SH-SY5Y (cell line): ENCODE measurements around the gene BDH1.

Experiments used
- GATA2 ChIP-seq: IDR thresholded peaks from 2 replicates; pipeline ENCODE4 v1.6.1; 2011; ENCODE audit warnings: mild to moderate bottlenecking, low read depth, low read length
- GATA3 ChIP-seq: IDR thresholded peaks from 2 replicates; pipeline ENCODE4 v1.6.1; 2011; ENCODE audit warnings: low read depth, mild to moderate bottlenecking, low read length, moderate library complexity

Gene BDH1

DNA sequence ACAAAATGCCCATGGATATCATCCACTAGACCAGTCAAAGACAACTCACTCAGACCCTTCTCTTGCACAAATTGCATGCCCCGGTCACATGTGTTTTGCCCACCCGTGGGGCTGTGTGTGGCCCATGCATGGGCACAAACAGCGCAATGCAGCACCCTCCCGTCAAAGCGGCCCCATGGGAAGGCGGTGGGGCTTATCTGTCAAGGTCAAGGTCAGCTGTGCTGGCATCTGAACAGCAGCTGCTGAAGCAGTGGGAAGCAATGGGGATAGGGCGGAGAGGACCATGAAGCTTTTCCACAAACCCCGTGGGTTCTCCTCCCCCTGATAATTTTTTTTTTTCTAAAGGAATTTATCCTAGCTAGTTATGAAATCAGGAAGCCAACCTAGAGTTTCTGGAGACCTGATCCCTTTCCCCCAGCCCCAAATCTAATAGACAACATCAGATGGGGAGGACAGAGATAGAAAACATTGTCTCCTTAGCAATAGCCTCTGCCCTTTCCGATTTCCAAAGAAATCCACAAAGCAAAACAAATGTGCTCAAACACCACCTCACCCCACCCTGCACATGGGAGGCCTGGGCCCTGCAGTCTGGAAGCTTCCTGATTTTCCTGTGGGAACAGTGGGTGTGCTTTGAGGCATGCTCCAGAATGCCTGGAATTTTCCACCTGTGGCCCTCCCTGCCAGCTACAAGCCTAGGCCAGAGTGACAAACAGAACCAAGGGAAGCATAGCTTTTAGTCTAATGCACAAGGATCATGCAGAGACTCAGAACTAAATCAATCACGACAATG is 84.4 kb downstream of the BDH1 start:
- TF ChIP-seq GATA3 (no peak), GATA2 (no peak)

DNA sequence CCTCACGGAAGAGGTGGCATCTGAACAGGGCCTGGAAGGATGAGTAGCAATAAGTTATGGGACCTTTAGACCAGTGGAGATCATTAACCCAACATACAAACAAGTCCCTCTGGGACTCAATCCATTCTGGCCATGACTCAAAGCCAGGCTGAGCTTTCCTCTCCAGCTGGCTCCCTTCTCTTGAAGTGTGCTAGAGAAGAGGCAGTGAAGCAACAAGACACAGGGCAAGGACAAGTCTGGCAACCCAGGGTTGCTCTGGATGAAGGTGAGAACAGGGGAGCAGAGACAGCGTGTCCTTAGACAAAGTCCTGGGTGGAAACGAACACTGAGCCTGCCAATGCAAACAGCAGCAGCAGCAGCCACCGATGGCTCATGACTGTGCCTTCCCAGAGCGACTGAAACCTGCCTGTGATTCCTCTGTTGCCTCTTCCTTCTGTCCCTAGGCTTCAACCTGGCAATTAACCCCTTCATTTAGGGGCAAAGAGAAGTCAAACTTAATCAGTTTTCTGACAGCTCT is 86.8 kb downstream of the BDH1 start:
- TF ChIP-seq GATA2: no peak

DNA sequence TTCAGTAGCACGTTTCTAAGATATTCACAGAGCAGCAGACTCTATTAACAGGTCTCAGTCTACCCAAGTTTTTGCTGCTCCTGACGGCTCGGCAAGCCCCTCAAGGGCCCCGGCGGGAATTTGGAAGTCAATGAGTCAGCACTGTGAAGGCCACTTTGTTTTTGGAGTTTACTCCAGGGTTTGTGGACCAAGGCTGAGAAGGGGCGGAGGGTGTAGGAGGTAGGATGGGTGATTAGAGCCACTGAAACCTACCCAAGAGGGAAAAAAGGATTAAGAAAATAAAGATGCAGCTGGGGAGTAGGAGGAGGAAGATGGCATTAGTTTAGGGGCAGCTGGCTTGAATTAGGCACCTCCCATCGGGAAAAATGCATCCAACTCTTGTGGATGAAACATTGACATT is 87.6 kb downstream of the BDH1 start:
- TF ChIP-seq GATA3 (no peak), GATA2 (no peak)

DNA sequence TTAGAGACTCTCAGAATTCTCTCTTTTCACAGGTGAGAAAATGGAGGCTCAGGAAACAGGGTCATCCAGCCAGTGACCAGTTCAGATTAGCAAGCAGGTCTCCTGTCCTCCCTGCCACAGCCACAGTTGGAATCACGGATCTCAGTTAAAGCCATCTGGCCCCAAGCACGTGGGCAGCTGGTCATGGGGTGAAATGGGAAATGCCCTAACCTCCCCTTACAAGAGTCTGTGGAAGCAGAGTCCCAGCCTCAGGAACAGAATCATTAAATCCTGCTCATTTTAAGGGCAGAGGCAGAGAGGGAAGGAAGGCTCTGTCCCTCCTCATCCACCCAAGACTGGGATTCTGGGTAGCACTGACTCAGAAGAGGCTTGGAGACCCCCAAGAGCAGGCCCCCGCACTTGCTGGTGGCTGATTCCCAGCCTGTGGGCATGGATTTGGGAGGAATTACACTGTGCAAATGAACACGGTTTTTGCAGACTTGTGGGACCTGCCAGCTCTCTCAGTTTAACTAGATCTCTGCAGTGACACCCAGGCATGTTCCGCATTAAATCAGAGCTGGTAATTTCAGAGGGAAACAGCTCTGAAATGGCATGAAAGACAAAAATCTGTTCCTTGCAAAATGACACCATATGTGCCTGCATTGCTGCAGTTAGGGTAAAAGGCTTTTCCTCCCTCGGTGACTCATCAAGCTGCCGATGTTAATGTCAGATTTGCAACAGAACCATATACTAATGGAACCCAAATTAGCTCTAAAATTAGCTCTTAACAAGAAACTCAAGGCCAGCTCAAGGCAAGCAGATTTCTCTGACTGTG is 89.0 kb downstream of the BDH1 start:
- TF ChIP-seq GATA3: no peak
- TF ChIP-seq GATA2: peak; percentile 64

DNA sequence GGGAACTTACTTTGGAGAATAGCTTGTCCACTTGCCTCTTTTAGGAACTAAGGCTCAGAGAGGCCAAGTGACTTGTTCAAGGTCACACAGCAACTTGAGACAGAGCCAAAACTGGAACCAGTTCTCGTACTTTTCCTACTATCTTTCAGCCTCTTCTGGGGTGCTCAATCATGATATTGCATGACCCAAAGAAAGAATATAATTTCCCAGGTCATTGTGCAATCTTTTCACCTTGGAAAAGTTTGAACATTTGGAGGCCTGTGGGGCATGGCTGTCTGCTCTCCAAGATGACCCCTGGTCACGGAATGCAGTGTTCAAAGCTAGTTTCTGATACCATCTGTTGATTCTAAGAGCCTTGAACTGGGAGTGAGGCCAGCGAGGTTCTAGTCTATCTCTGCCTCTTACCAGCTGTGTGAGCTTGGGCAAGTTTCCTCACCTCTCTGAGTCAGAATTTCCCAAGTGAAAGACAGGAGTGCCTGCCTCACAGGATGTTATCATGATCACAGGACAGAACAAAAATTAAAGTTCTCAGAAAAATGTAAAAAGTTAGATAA is 89.7 kb downstream of the BDH1 start:
- TF ChIP-seq GATA3 (no peak), GATA2 (no peak)

DNA sequence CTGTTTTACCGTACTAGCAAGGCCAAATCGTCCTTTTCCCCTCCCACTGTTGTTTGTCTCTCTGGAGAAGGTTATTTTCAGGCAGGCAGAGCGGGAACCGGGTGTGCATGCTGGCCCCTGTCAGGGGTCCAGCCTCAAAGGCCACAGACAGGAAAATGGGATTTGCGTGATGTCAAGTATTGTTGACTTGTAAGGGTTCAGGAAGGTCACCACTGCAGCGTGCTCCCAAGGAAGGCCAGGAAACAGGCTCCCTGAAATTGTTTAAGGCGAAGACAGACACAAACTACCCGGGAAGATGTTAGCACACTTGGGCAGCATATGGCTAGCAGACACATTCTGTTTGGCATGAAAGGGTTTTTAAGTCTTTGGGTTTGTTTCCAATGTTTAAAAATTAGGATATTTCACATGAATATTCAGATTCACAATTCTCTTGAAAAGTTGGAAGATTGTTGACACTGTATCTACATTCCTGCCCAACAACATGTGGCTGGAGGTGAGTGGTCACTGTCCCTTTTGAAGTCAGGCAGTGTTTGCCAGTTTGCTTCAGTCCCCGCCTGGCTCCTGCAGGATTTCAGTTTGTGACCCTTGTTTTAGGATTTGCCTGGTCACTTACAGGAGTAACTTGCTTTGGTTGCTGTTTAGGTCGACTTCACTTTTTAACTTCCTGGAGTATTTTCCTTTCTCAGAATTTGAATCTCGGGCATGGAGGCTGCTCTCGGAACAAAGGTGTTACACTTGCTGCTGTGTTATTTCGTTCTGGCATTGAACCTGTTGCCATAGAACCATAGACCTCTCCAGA is 90.4 kb downstream of the BDH1 start:
- TF ChIP-seq GATA2 (no peak), GATA3 (no peak)

DNA sequence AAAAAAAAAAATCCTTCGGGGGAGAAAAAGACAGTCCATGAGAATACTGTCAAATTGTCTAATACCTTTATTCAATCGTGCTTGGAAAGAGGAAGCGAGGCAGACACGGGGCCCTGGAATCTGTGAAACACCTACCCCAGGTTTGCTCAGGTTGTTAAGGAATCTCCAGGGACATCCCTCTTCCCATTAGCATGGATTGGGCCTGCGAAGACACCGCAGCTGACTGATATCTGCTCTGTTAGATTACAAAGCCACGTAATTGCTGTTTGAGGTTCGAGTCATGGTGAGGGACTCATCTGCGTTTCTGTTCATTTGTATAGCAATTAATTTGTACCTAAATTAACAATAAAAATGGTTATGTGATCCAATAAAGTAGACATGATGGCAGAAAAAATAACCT is 91.0 kb downstream of the BDH1 start:
- TF ChIP-seq GATA3 (no peak), GATA2 (no peak)

DNA sequence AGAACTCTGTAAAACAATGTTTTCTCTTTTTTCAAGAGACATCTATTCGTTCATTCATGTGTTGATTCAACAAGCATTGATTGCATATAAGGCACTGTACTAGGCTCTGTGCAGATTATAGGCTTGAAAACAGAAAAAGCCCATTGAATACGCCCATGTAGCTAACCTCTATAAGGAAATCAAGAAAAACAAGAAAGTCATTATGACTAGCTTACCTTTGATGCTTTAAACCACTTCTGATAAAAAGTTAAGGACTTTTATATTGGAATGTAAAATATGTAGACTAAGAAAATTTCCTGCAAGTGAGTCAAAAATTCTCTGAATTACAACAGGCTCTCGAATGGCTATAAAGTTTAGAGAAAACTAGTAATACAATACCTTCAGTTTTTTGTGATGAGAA is 92.5 kb downstream of the BDH1 start:
- no peak for TF ChIP-seq GATA2
- no peak for TF ChIP-seq GATA3

DNA sequence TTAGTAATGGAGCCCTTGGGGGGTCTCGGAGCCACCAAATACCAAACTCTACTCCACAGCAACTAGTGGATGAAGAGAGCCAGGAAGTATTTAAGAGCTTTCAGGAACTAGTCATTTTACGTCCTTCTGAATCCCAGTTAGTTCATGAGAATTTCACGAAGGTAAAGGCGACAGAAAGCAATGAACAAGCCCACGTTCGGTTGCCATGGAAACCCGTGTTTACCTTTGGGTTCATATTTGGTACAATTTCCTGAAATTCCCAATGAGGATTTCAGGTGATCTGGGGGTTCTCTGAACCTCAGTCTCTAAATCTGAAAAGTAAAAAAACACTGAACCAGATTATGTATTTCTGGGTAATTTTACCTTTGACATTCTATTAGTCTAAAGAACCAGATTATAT is 93.0 kb downstream of the BDH1 start:
- TF ChIP-seq GATA2 (no peak), GATA3 (no peak)

DNA sequence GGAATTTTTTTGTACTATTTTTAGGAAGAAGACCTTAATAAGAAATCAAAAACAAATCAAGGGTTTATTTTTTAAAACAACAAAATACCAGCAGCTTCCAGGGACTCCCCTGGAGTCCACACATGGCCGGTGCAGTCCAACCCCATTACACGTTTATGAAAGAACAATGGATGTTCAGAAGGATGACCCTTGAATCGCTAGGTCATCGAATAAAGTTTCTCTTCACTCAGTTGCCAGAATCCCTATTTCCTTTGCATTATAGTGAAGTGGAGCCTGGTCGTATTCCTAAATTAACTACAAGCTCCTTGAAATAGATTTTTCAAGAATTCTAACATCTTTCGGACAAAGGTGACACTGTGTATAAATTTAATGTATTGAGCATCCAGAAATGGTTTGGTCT is 95.1 kb downstream of the BDH1 start:
- TF ChIP-seq GATA3: no peak
- TF ChIP-seq GATA2: no peak

DNA sequence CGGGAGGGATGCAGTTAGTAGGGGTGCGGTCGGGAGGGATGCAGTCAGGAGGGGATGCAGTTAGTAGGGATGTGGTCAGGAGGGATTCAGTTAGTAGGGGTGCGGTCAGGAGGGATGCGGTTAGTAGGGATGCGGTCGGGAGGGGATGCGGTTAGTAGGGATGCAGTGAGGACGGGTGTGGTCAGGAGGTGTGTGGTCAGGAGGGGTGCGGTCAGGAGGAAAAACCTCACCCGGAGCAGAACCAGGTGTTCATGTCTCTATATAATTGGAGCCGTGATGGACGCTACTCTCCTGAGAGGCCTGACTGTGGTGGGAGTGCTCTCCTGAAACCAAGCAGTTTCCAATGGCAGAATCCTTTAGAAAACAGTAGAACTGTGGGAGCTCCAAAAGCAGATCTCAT is 95.8 kb downstream of the BDH1 start:
- no peak for TF ChIP-seq GATA2
- no peak for TF ChIP-seq GATA3
